Measurements from ENCODE around the gene CIAO3.
"Not testable (repeated sequence)": the region's sequence is repeated elsewhere in the genome, so short reads cannot be mapped to it uniquely, and the experiment has no call there.

The CIAO3 gene

GRCh38 chr16:740764-741505, at the start of gene CIAO3:
Gene CIAO3 (minus strand): TSS chr16:740997. CDS start chr16:740985, 12 bp downstream.
- DNase-seq, result peak; percentile 91 to 93

DNA sequence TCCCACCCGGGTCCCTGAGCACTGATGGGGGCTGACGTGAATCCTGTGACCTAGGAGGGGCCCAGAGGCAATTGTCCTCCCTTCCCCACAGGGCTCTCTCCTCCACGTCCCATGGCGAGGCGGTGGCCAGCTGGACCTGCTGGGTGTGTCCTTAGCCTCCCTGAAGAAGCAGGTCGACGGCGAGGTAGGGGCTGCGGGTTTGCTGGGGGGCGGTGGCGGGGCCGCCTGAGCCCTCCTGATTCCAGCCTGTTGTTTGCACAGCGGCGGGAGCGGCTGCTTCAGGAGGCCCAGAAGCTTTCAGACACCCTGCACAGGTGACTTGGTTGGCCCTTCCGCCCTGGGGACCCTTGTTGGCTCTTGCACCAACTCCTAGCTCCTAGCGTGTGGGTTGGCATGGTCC, 49.3 kb upstream of the CIAO3 start:
- no peak for DNase-seq

DNA sequence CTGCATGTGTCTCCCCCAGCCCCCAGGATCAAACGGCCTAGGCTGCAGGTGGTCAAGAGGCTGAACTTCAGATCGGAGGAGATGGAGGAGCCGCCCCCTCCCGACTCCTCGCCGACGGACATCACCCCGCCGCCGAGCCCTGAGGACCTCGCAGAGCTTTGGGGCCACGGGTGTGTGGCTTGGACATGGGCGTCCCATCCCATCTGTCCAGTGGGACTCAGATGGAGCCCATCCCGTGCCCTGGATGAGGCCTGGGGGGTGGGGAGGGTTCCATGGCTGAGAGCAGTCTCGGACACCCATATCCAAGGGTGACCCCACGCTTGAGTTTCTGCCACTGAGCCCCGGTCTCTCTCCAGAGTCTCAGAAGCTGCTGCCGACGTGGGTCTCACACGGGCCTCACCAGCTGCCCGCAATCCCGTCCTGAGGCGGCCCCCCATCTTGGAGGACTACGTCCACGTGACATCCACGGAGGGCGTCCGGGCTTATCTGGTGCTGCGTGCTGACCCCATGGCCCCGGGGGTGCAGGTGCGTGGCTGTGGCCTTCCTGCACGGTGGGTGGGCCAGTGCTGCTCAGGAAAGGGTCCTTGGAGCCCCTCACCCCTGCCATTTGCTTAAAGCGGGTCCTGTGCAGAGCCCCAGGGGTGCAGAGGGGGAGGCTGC, 48.5 kb upstream of the CIAO3 start:
- no peak for DNase-seq

GRCh38 chr16:788399-789126, 47.8 kb upstream of the CIAO3 start, which contains the start of gene CHTF18:
Gene CHTF18 (plus strand): TSS chr16:788620. CDS start chr16:788685, 65 bp downstream.
- peak; percentile 88 to 91 for DNase-seq

DNA sequence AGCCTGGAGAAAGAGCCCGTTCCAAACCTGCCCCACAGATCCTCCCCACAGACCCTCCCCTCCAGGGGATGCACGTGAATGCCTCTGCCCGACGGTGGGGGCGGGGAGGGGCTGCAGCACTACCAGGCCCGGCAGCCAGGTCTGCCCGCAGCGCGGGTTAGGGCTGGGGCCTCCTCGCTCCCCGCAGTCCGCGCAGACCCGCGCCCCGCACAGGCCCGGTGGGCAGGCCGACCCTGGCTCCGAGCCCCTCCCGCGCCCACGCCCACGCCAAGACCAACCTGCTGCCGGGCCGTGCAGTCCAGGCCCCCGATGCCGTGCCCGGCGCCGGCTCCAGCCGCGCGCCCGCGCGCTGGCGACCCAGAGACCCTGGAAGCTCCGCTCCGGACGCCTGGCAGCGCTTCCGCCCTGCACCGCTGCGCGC, 47.2 kb upstream of the CIAO3 start, which contains the start of gene RPUSD1:
Gene RPUSD1, minus strand, starts transcription at position 404 of the 421 bp plus-strand sequence. CDS start 644 bp downstream, outside the sequence.
- DNase-seq, result no peak

- no peak for DNase-seq
Observed at GRCh38 chr16:787321-787966, 46.6 kb upstream of the CIAO3 start.

- no peak for DNase-seq
Observed at GRCh38 chr16:785563-786535, 45.1 kb upstream of the CIAO3 start.

GRCh38 chr16:784431-784830, 43.6 kb upstream of the CIAO3 start:
- no peak for DNase-seq

GRCh38 chr16:783404-784161, 42.8 kb upstream of the CIAO3 start:
- no peak for DNase-seq

DNA sequence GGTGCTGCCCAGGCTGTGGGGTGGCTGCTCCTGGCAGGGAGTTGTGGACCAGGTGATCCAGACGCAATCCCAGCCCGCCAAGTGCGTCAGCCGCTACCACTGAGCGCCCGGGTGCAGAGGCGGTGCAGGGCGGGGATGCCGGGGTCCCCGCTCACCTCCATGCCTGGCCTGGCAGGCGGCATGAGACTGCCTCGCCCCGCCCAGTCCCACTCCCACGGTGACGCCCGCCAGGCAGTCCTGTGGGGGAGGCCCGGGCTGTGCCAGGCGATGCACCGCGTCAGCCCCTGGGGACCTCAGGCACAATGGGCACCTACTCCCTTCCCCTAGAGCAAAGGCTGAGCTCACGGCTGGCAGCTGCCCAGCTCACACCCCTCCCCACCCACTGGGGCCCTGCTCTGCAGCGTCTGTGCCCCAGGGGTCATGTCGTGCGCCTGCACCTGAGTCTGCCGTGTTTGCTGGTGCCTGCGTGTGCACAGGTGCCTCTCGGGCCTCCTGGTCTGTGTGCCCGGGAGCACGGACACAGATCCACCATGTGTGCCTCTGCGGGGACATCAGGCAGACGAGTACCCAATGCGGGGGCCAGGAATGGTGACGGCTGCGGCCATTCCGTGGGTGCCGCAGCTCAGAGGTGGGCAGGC, 42.1 kb upstream of the CIAO3 start:
- DNase-seq, result peak; percentile 60 to 75

DNA sequence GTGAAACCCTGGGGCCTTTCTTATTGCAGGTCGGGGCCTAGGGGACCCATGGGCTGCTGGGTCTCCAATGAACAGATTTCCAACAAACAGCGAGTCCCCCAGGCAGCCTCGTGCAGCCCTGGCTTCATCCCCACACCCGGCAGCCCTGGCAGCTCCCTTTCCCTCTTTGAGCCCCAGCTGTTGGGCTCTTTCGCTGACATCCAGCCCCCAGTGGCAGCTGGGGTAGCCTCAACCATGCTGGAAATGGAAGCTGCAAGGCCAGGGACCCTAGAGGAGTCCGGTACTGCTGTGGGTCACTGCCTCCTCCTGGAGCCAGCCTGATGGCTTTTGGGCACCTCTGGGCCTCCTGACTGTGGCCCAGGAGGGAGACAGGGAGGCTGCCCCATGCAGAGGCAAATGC, 41.5 kb upstream of the CIAO3 start:
- no peak for DNase-seq

DNA sequence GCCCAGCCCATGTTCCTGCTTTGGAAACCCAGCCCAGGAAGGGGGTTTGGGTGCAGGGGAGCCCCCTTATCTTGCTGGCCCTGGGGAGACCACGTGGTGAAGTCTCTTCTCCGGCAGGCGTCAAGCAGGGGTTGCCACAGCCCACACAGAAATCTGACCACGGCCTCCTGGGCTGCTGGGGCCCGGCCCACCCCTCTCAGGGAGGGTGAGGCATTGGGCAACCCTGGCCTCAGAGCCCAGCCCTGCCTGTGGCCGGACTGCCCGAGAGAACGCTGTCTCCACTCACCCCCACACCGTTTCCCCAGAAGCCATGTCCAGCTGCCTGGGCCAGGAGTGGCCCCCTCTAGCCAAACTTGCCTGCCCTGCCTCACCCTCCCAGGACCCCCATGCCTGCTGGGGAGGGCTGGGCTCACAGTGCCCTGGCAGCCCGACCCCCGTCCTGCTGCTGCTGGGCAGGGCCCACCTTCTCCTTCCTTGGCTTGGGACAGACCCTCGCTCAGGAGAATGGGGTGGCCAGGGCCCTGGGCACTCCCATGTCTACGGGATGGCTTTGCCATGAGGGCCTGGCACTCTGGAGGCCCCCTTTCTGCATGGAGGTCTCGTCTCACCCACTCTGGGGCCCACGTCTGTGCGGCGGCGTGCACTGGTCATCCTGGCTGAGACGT, 40.7 kb upstream of the CIAO3 start:
- no peak for DNase-seq

DNA sequence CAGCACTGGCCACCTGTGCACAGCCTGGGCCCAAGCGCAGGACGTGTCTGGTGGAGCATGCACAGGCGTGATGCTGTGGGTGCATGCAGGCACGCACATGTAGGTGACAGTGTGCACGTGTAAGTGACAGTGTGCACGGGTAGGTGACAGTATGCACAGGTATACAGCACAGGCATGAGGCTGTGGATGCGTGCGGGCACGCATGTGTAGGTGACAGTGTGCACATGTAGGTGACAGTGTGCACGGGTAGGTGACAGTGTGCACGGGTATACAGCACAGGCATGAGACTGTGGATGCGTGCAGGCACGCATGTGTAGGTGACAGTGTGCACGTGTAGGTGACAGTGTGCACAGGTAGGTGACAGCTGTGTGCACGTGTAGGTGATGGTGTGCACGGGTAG, 39.5 kb upstream of the CIAO3 start:
- no peak for DNase-seq

DNA sequence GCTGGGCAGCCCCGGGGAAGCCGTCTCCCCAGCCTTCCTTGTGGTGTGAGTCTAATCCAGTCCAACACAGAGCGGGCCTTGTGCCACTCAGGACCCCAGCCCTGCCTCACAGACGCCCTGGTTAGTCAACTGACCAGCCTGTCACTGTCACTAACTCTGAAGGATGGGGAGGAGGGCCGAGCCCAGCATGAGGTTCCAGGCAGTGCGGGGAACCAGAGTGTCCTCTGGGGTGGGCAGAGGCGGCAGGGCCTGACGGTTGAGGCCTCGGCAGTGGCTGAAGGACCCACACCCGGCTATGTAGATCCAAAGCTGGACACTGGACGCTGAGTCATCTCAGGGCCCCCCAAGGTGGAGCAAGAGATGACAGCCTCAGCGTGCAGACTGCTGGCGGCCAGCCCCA, 38.8 kb upstream of the CIAO3 start:
- no peak for DNase-seq

- no peak for DNase-seq
Observed at GRCh38 chr16:778909-779527, 38.2 kb upstream of the CIAO3 start.

DNA sequence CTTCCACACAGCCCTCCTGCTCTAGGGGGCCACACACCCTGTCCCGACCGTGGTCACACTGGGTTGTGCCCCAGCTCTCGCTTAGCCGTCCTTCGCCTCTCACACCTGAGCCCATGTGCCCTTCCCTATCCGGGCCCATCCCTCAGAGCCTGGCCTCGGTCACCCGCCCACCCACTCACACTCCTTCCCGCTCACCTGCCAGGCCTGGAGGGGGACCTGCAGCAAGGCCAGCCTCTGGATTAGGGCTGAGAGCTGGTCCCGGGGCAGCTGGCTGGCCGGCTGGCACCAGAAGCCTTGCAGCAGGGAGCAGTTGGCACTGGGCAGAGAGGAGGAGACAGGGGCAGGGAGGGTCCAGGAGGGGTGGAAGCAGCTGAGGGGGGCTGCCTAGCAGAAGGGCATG, 37.6 kb upstream of the CIAO3 start:
- no peak for DNase-seq

DNA sequence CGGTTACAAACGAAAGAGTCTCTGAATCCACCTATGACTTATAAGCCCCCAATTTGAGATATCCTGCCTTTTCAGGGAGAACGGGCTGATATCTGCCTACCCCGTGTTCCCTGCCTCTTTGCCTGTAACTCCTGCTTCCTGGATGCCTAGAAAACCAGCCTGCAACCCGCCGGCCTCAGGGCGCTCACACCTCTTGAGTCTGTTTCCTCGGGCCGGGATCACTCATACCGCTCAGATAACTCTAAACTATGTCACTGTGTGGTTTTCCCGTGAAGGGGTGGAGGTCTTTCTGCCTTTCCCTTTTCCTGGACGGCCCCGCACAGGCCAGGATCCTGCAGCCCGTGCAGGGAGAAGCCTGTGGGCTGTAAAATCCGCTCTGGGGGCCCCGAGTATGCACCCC, 37.0 kb upstream of the CIAO3 start:
- no peak for DNase-seq

- no peak for DNase-seq
Observed at GRCh38 chr16:776824-777223, 36.0 kb upstream of the CIAO3 start.

DNA sequence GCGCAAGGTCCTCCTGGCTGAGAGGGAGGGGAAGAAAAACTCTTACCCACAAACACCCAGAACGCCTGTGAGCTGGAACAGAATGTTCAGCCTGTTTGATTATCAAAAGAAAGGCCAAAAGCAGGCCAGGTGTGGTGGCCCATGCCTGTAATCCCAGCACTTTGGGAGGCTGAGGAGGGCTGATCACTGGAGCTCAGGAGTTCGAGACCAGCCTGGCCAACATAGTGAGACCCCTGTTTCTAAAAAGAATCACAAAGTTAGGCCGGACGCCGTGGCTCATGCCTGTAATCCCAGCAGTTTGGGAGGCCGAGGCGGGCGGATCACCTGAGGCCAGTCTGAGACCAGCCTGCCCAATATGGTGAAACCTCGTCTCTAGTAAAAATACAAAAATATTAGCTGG, 35.5 kb upstream of the CIAO3 start:
- DNase-seq, result not testable (repeated sequence)

All from NCI-H2081 (cell line).